Caco-2 (cell line): ENCODE data around the gene MYO1H. TPM values are rescaled to one million over a fixed set of nuclear protein-coding genes. Genes with fewer than 3 reads are reported as not detected.

Experiments used
- BruUV-seq: library from RNA; stranded (reverse); fragments of 400-500 nt; replicated peaks from 2 replicates; lab custom pipeline; 2021; lab: Mats Ljungman, UMichigan
- CTCF ChIA-PET: fragments of 300-600 bp; sonication (Branson Sonifier 250); formaldehyde crosslinking; loops from one replicate; lab custom pipeline; 2022; ENCODE audit warnings: antibody characterized with exemption; lab: Charles Lee
- POLR2A ChIA-PET: fragments of 300-600 bp; sonication (Branson Sonifier 250); formaldehyde crosslinking; loops from one replicate; lab custom pipeline; 2022; ENCODE audit warnings: antibody characterized with exemption; lab: Charles Lee
- DNase-seq, 2 experiments: peaks; one replicate each; pipeline versions ENCODE4 v3.0.0 to v3.0.0-alpha.2; 2020 to 2022
- H3K27me3 ChIP-seq: replicated peaks from 2 replicates; pipeline ENCODE4 v1.6.0; 2011; ENCODE audit warnings: low read length; ENCODE audit not compliant: control insufficient read depth, insufficient read depth
- H3K36me3 ChIP-seq: 2 replicates; pipeline ENCODE4 v1.5.1; 2011; ENCODE audit warnings: low read length; ENCODE audit not compliant: control insufficient read depth, insufficient read depth
- H3K4me1 ChIP-seq: fragments of 250-450 bp; sonication (Bioruptor Pico); 2 replicates; pipeline ENCODE4 v1.5.1; 2020; ENCODE audit warnings: mild to moderate bottlenecking
- H3K4me3 ChIP-seq: 2 replicates; pipeline ENCODE4 v1.5.1; 2011; ENCODE audit warnings: low read depth, mild to moderate bottlenecking, control low read depth, low read length
- H3K9me3 ChIP-seq: fragments of 250-450 bp; sonication (Bioruptor Pico); 2 replicates; pipeline ENCODE4 v1.5.1; 2020; ENCODE audit warnings: mild to moderate bottlenecking, moderate library complexity
- H3K27ac Mint-ChIP-seq: one replicate; pipeline ENCODE4 v1.8.0; 2022; ENCODE audit warnings: mixed read lengths; ENCODE audit not compliant: unreplicated experiment
- H3K27me3 Mint-ChIP-seq: one replicate; pipeline ENCODE4 v1.8.0; 2022; ENCODE audit warnings: mixed read lengths; ENCODE audit not compliant: insufficient read depth, unreplicated experiment
- H3K36me3 Mint-ChIP-seq: one replicate; pipeline ENCODE4 v1.8.0; 2022; ENCODE audit warnings: mild to moderate bottlenecking, mixed read lengths; ENCODE audit not compliant: insufficient read depth, unreplicated experiment
- H3K4me1 Mint-ChIP-seq: one replicate; pipeline ENCODE4 v1.8.0; 2022; ENCODE audit warnings: low read depth, mixed read lengths; ENCODE audit not compliant: unreplicated experiment
- H3K4me3 Mint-ChIP-seq: one replicate; pipeline ENCODE4 v1.8.0; 2022; ENCODE audit warnings: mild to moderate bottlenecking, moderate library complexity, mixed read lengths; ENCODE audit not compliant: unreplicated experiment
- H3K9me3 Mint-ChIP-seq: one replicate; pipeline ENCODE4 v1.8.0; 2022; ENCODE audit warnings: mixed read lengths; ENCODE audit not compliant: unreplicated experiment
- CTCF ChIP-seq, 2 experiments: fragments of 200-600 bp in 1 of 2; IDR thresholded peaks; 1 replicate in 1 of 2; 2 replicates in 1 of 2; pipeline versions ENCODE4 v1.5.1 to v1.8.0; 2011 to 2022; ENCODE audit warnings: antibody characterized with exemption in 1 of 2, control low read depth in 1 of 2, inconsistent platforms in 1 of 2, low read depth in 1 of 2, low read length in 1 of 2, mild to moderate bottlenecking in 1 of 2, moderate library complexity in 1 of 2; ENCODE audit not compliant: insufficient read depth in 1 of 2, severe bottlenecking in 1 of 2, unreplicated experiment in 1 of 2
- intact Hi-C: fragments of 100-400 bp; cut with micrococcal nuclease; formaldehyde crosslinking; loops from one replicate; pipeline ENCODE4 v1.10.0; 2022; ENCODE audit not compliant: unreplicated experiment
- total RNA-seq: library from RNA; stranded (reverse); gene quantifications from 2 replicates; pipeline ENCODE4 v1.2.3, GENCODE V29; 2022

The MYO1H gene
- total RNA-seq, 1 experiment from 2014 or later = 0.18 TPM

GRCh38 chr12:109455706-109456105, 108.0 kb downstream of the MYO1H start:
- CTCF ChIA-PET = interaction anchor here (1.6 kb wide), 1 partner anchor 23 kb away, joined by 3 read pairs; no protein-coding TSS in a partner anchor
- Histone ChIP-seq H3K9me3 (no peaks in the 10 kb centered on the region), H3K36me3 (peaks cover 4% of the 10 kb centered on the region), H3K27me3 (no peaks in the 10 kb centered on the region), H3K4me3 (no peak overlapping the region), H3K4me1 (peaks cover 9% of the 10 kb centered on the region)
- Mint-ChIP-seq H3K9me3 (no peaks in the 10 kb centered on the region), H3K36me3 (peaks cover 83% of the 10 kb centered on the region), H3K27ac (no peak overlapping the region), H3K4me1 (peaks cover 11% of the 10 kb centered on the region), H3K4me3 (no peak overlapping the region), H3K27me3 (no peaks in the 10 kb centered on the region)
- no TSS peak for BruUV-seq
- no peak for DNase-seq
- TF ChIP-seq CTCF (IDR thresholded peaks at IDR 0.05; ENCODE audit: insufficient read depth in 1 of 2, low read depth in 1 of 2, low read length in 1 of 2, severe bottlenecking in 1 of 2, unreplicated experiment in 1 of 2) = no peak
- intact Hi-C loops = no loop called here
- POLR2A ChIA-PET = no interaction called here

- ChIA-PET CTCF (no interaction called here), POLR2A (no interaction called here)
- Histone ChIP-seq H3K9me3 (no peaks in the 10 kb centered on the region), H3K4me3 (no peak overlapping the region), H3K36me3 (peaks cover 2% of the 10 kb centered on the region; the same call in 1 of the 2 replicates), H3K4me1 (peaks cover 33% of the 10 kb centered on the region), H3K27me3 (no peaks in the 10 kb centered on the region)
- Mint-ChIP-seq H3K27ac (peak overlapping the region; percentile 27), H3K4me3 (no peak overlapping the region), H3K36me3 (peaks cover 83% of the 10 kb centered on the region), H3K4me1 (peaks cover 31% of the 10 kb centered on the region), H3K9me3 (no peaks in the 10 kb centered on the region), H3K27me3 (no peaks in the 10 kb centered on the region)
- TF ChIP-seq CTCF (IDR thresholded peaks at IDR 0.05; ENCODE audit: insufficient read depth in 1 of 2, low read depth in 1 of 2, low read length in 1 of 2, severe bottlenecking in 1 of 2, unreplicated experiment in 1 of 2) = no peak
- BruUV-seq = no TSS peak
- intact Hi-C loops = no loop called here
- DNase-seq = no peak
Measured at GRCh38 chr12:109458086-109458485, 110.4 kb downstream of the MYO1H start.

GRCh38 chr12:109458771-109459208, 111.1 kb downstream of the MYO1H start:
- POLR2A ChIA-PET = no interaction called here
- Mint-ChIP-seq H3K4me1 (peaks cover 38% of the 10 kb centered on the region), H3K4me3 (no peak overlapping the region), H3K27ac (peak overlapping the region; percentile 30), H3K36me3 (peaks cover 76% of the 10 kb centered on the region), H3K27me3 (no peaks in the 10 kb centered on the region), H3K9me3 (no peaks in the 10 kb centered on the region)
- Histone ChIP-seq H3K9me3 (no peaks in the 10 kb centered on the region), H3K27me3 (no peaks in the 10 kb centered on the region), H3K36me3 (peaks cover 2% of the 10 kb centered on the region), H3K4me1 (peaks cover 40% of the 10 kb centered on the region), H3K4me3 (no peak overlapping the region)
- CTCF ChIA-PET = no interaction called here
- TF ChIP-seq CTCF (IDR thresholded peaks at IDR 0.05; ENCODE audit: insufficient read depth in 1 of 2, low read depth in 1 of 2, low read length in 1 of 2, severe bottlenecking in 1 of 2, unreplicated experiment in 1 of 2) = no peak
- no peak for DNase-seq
- intact Hi-C loops = no loop called here
- no TSS peak for BruUV-seq
